GM12892 (cell line): ENCODE measurements around the gene CLMN.
"Not testable (repeated sequence)": the region's sequence is repeated elsewhere in the genome, so short reads cannot be mapped to it uniquely, and the experiment has no call there.

ENCODE experiments used
- DNase-seq: peaks from one replicate; pipeline ENCODE4 v3.0.0; 2011; ENCODE audit not compliant: insufficient read length
- FAIRE-seq: peaks from 2 replicates; lab custom pipeline; 2011; peaks lifted over from hg19 to GRCh38; lab: Jason Lieb, UNC
- POLR2A ChIP-seq: IDR thresholded peaks from 2 replicates; pipeline ENCODE4 v1.6.1; 2011; ENCODE audit warnings: low read depth, low read length, control low read depth
- POLR2AphosphoS5 ChIP-seq: IDR thresholded peaks from 2 replicates; pipeline ENCODE4 v1.6.1; 2011; ENCODE audit warnings: low read depth, low read length, control low read depth
- TAF1 ChIP-seq: IDR thresholded peaks from 2 replicates; pipeline ENCODE4 v1.6.1; 2011; ENCODE audit warnings: low read depth, mild to moderate bottlenecking, control low read depth, low read length, borderline replicate concordance

CLMN gene

GRCh38 chr14:95143808-95144620 is 175.7 kb downstream of the CLMN start:
- TF ChIP-seq POLR2AphosphoS5 (no peak), POLR2A (no peak), TAF1 (no peak)
- FAIRE-seq: no peak
- no peak for DNase-seq

GRCh38 chr14:95142208-95142607 is 177.5 kb downstream of the CLMN start:
- DNase-seq (no peak), FAIRE-seq (no peak)

GRCh38 chr14:95141684-95142083 is 178.0 kb downstream of the CLMN start:
- no peak for TF ChIP-seq POLR2A
- FAIRE-seq (no peak), DNase-seq (no peak)

More at GRCh38 chr14:95142208-95142607, 177.5 kb downstream of the CLMN start:
- TF ChIP-seq POLR2A: no peak
- TF ChIP-seq TAF1: no peak
- TF ChIP-seq POLR2AphosphoS5: no peak

GRCh38 chr14:95140060-95140858 is 179.4 kb downstream of the CLMN start:
- DNase-seq: no peak
- TF ChIP-seq POLR2A (no peak), TAF1 (no peak), POLR2AphosphoS5 (no peak)
- peak; percentile 83 for FAIRE-seq

- DNase-seq (no peak), FAIRE-seq (no peak)
- TF ChIP-seq TAF1 (no peak), POLR2A (no peak), POLR2AphosphoS5 (no peak)
Measured at GRCh38 chr14:95138876-95139275, 180.8 kb downstream of the CLMN start.

GRCh38 chr14:95138455-95138854 is 181.3 kb downstream of the CLMN start:
- FAIRE-seq, DNase-seq: not testable (repeated sequence)

GRCh38 chr14:95137804-95138167 is 181.9 kb downstream of the CLMN start:
- DNase-seq (no peak), FAIRE-seq (no peak)
- no peak for TF ChIP-seq TAF1
- TF ChIP-seq POLR2AphosphoS5: no peak
- no peak for TF ChIP-seq POLR2A

- TF ChIP-seq TAF1: no peak
- no peak for TF ChIP-seq POLR2A
- no peak for TF ChIP-seq POLR2AphosphoS5
- no peak for FAIRE-seq
- no peak for DNase-seq
Measured at GRCh38 chr14:95137164-95137803, 182.4 kb downstream of the CLMN start.

- no peak for FAIRE-seq
- no peak for DNase-seq
- TF ChIP-seq POLR2AphosphoS5 (no peak), TAF1 (no peak), POLR2A (no peak)
Measured at GRCh38 chr14:95136631-95137030, 183.1 kb downstream of the CLMN start.

- TF ChIP-seq POLR2AphosphoS5 (no peak), POLR2A (no peak), TAF1 (no peak)
- FAIRE-seq: no peak
Measured at GRCh38 chr14:95134304-95134933, 185.3 kb downstream of the CLMN start.

GRCh38 chr14:95133282-95133681 is 186.4 kb downstream of the CLMN start:
- DNase-seq: no peak
- TF ChIP-seq TAF1 (no peak), POLR2AphosphoS5 (no peak), POLR2A (no peak)
- FAIRE-seq: no peak

More at GRCh38 chr14:95134304-95134933, 185.3 kb downstream of the CLMN start:
- DNase-seq: no peak

- FAIRE-seq: no peak
- DNase-seq: no peak
- TF ChIP-seq POLR2AphosphoS5: no peak
Measured at GRCh38 chr14:95132760-95133159, 186.9 kb downstream of the CLMN start.
